GM23338 (cell line): ENCODE results near the gene ABCA1. TPM values are rescaled to one million over a fixed set of nuclear protein-coding genes. Genes with fewer than 3 reads are reported as not detected.

Source experiments
- ATAC-seq: fragments of 200-7000 bp; cut with Tn5 transposase; 3 replicates; pipeline ENCODE4 v1.9.1; 2020
- DNase-seq: peaks from one replicate; pipeline ENCODE4 v3.0.0-alpha.2; 2015; ENCODE audit warnings: low spot score
- H2AFZ ChIP-seq: fragments of 200-600 bp; sonication (generic); 2 replicates; pipeline ENCODE4 v1.8.0; 2016; ENCODE audit warnings: antibody characterized with exemption, mild to moderate bottlenecking, moderate library complexity
- H3F3A ChIP-seq: fragments of 200-600 bp; sonication (generic); replicated peaks from 2 replicates; pipeline ENCODE4 v1.8.0; 2017; ENCODE audit warnings: antibody characterized with exemption, mixed run types, low read depth
- H3K27ac ChIP-seq: fragments of 200-600 bp; sonication (generic); 2 replicates; pipeline ENCODE4 v1.6.1; 2016; ENCODE audit warnings: low read depth
- H3K27me3 ChIP-seq: fragments of 200-600 bp; sonication (generic); 2 replicates; pipeline ENCODE4 v1.8.0; 2016; ENCODE audit warnings: mild to moderate bottlenecking, mixed run types, moderate library complexity; ENCODE audit not compliant: insufficient read depth
- H3K36me3 ChIP-seq: fragments of 200-600 bp; sonication (generic); 2 replicates; pipeline ENCODE4 v1.8.0; 2016; ENCODE audit warnings: mild to moderate bottlenecking; ENCODE audit not compliant: insufficient read depth
- H3K4me1 ChIP-seq: fragments of 200-600 bp; sonication (generic); 2 replicates; pipeline ENCODE4 v1.8.0; 2016; ENCODE audit warnings: mild to moderate bottlenecking, moderate library complexity; ENCODE audit not compliant: insufficient read depth
- H3K4me2 ChIP-seq: fragments of 200-600 bp; sonication (generic); 2 replicates; pipeline ENCODE4 v1.7.1; 2017; ENCODE audit warnings: mixed run types
- H3K4me3 ChIP-seq: fragments of 200-600 bp; sonication (generic); 2 replicates; pipeline ENCODE4 v1.6.1; 2016; ENCODE audit warnings: mixed run types
- H3K79me2 ChIP-seq: fragments of 200-600 bp; sonication (generic); replicated peaks from 2 replicates; pipeline ENCODE4 v1.8.0; 2017; ENCODE audit warnings: mild to moderate bottlenecking; ENCODE audit not compliant: insufficient read depth
- H3K9me2 ChIP-seq: fragments of 200-600 bp; sonication (generic); 2 replicates; pipeline ENCODE4 v1.8.0; 2017; ENCODE audit not compliant: insufficient read depth
- H4K20me1 ChIP-seq: fragments of 200-600 bp; sonication (generic); replicated peaks from 2 replicates; pipeline ENCODE4 v1.8.0; 2017; ENCODE audit warnings: mild to moderate bottlenecking; ENCODE audit not compliant: insufficient read depth
- H3K27ac Mint-ChIP-seq: 2 replicates; pipeline ENCODE4 v1.8.0; 2020; ENCODE audit warnings: inconsistent platforms, mild to moderate bottlenecking, moderate library complexity, mixed read lengths
- H3K27me3 Mint-ChIP-seq: 3 replicates; pipeline ENCODE4 v1.8.0; 2022; ENCODE audit warnings: low read depth, mild to moderate bottlenecking, moderate library complexity, mixed read lengths, inconsistent platforms; ENCODE audit not compliant: insufficient read depth, poor library complexity
- H3K36me3 Mint-ChIP-seq: 3 replicates; pipeline ENCODE4 v1.8.0; 2021; ENCODE audit warnings: low read depth, mild to moderate bottlenecking, inconsistent platforms, moderate library complexity, mixed read lengths
- H3K4me1 Mint-ChIP-seq: 3 replicates; pipeline ENCODE4 v1.8.0; 2020; ENCODE audit warnings: mild to moderate bottlenecking, inconsistent platforms, mixed read lengths
- H3K4me3 Mint-ChIP-seq: 3 replicates; pipeline ENCODE4 v1.8.0; 2021; ENCODE audit warnings: moderate library complexity, mild to moderate bottlenecking, inconsistent platforms, mixed read lengths
- H3K9me3 Mint-ChIP-seq: 3 replicates; pipeline ENCODE4 v1.8.0; 2020; ENCODE audit warnings: moderate library complexity, mild to moderate bottlenecking, inconsistent platforms, mixed read lengths
- CREB1 ChIP-seq: fragments of 250-450 bp; sonication (Bioruptor Pico); IDR thresholded peaks from 2 replicates; pipeline ENCODE4 v1.5.0; 2020; ENCODE audit warnings: low read depth, mild to moderate bottlenecking, moderate library complexity
- POLR2AphosphoS5 ChIP-seq: IDR thresholded peaks from 2 replicates; pipeline ENCODE4 v1.6.1; 2016; ENCODE audit warnings: antibody characterized with exemption, low read depth
- ZNF331 ChIP-seq: fragments of 250-450 bp; sonication (Bioruptor Pico); IDR thresholded peaks from 2 replicates; pipeline ENCODE4 v1.5.0; 2020; ENCODE audit warnings: low read depth, mild to moderate bottlenecking, moderate library complexity
- ZNF462 ChIP-seq: fragments of 250-450 bp; sonication (Bioruptor Pico); IDR thresholded peaks from 2 replicates; pipeline ENCODE4 v1.5.0; 2020; ENCODE audit warnings: mild to moderate bottlenecking, moderate library complexity
- polyA plus RNA-seq: library from polyadenylated mRNA; unstranded; fragments of >200 nt; fragmentation: Nextera tagmentation; extraction: Ambion mirVana; gene quantifications from 2 replicates; pipeline ENCODE4 v1.2.1, GENCODE V29; 2016
- total RNA-seq: library from RNA; depleted of rRNA; stranded (reverse); fragments of >200 nt; shearing (Covaris generic); gene quantifications from 2 replicates; pipeline ENCODE4 v1.2.3, GENCODE V29; 2014
- TF ChIP-seq, protein P1 (sequence below): IDR thresholded peaks from 2 replicates; pipeline ENCODE4 v1.6.1; 2016; ENCODE audit warnings: antibody characterized with exemption
- TF ChIP-seq, protein P2 (sequence below), 2 experiments: fragments of 200-600 bp in 1 of 2; sonication (generic) in 1 of 2; conservative IDR thresholded peaks; 2 replicates each; pipeline versions ENCODE4 v1.5.1 to v1.6.1; 2016 to 2017; ENCODE audit warnings: antibody characterized with exemption in 2 of 2, low read depth in 2 of 2, mild to moderate bottlenecking in 2 of 2, moderate library complexity in 1 of 2

ABCA1 gene
- total and polyA plus RNA-seq, 2 experiments from 2014 or later = 1.4 to 2.8 TPM

- TF ChIP-seq ZNF331 (CRISPR knock-in tag) (no peak), CREB1 (no peak)
- TF ChIP-seq, protein P1, sequence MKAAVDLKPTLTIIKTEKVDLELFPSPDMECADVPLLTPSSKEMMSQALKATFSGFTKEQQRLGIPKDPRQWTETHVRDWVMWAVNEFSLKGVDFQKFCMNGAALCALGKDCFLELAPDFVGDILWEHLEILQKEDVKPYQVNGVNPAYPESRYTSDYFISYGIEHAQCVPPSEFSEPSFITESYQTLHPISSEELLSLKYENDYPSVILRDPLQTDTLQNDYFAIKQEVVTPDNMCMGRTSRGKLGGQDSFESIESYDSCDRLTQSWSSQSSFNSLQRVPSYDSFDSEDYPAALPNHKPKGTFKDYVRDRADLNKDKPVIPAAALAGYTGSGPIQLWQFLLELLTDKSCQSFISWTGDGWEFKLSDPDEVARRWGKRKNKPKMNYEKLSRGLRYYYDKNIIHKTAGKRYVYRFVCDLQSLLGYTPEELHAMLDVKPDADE = no peak
- TF ChIP-seq, protein P2, sequence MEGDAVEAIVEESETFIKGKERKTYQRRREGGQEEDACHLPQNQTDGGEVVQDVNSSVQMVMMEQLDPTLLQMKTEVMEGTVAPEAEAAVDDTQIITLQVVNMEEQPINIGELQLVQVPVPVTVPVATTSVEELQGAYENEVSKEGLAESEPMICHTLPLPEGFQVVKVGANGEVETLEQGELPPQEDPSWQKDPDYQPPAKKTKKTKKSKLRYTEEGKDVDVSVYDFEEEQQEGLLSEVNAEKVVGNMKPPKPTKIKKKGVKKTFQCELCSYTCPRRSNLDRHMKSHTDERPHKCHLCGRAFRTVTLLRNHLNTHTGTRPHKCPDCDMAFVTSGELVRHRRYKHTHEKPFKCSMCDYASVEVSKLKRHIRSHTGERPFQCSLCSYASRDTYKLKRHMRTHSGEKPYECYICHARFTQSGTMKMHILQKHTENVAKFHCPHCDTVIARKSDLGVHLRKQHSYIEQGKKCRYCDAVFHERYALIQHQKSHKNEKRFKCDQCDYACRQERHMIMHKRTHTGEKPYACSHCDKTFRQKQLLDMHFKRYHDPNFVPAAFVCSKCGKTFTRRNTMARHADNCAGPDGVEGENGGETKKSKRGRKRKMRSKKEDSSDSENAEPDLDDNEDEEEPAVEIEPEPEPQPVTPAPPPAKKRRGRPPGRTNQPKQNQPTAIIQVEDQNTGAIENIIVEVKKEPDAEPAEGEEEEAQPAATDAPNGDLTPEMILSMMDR (conservative IDR thresholded peaks at IDR 0.05; ENCODE audit: low read depth in 2 of 2) = no peak
Observed at GRCh38 chr9:104779946-104780535, 147.9 kb downstream of the ABCA1 start (continued).

GRCh38 chr9:104779334-104779733, 148.6 kb downstream of the ABCA1 start:
- peaks cover 11% of the 10 kb centered on the region for H3K36me3 Mint-ChIP-seq
- H3K27ac ChIP-seq = no peak overlapping the region

More at GRCh38 chr9:104779334-104779733, 148.6 kb downstream of the ABCA1 start:
- Histone ChIP-seq H3K4me3 (no peak overlapping the region), H4K20me1 (no peaks in the 10 kb centered on the region), H3K79me2 (no peaks in the 10 kb centered on the region), H2AFZ (no peak overlapping the region), H3K9me2 (no peaks in the 10 kb centered on the region), H3K36me3 (no peaks in the 10 kb centered on the region), H3K27me3 (no peaks in the 10 kb centered on the region), H3F3A (no peaks in the 10 kb centered on the region), H3K4me1 (no peaks in the 10 kb centered on the region), H3K4me2 (no peak overlapping the region)
- no peak overlapping the region for H3K4me3 Mint-ChIP-seq
- no peak overlapping the region for H3K27ac Mint-ChIP-seq
- no peaks in the 10 kb centered on the region for H3K4me1 Mint-ChIP-seq
- H3K27me3 Mint-ChIP-seq = no peaks in the 10 kb centered on the region
- no peak for DNase-seq
- ATAC-seq = no peak
- TF ChIP-seq POLR2AphosphoS5 = no peak
- TF ChIP-seq ZNF462 (CRISPR knock-in tag) = no peak
- H3K9me3 Mint-ChIP-seq = no peaks in the 10 kb centered on the region
